Karpas-422 (cell line): ENCODE data around the gene HCFC1R1. TPM values are rescaled to one million over a fixed set of nuclear protein-coding genes. Genes with fewer than 3 reads are reported as not detected.

Source experiments
- DNase-seq: peaks from one replicate; pipeline ENCODE4 v3.0.0-alpha.2; 2015
- H2AFZ ChIP-seq: fragments of 200-600 bp; sonication (generic); 2 replicates; pipeline ENCODE4 v1.6.1; 2014; ENCODE audit warnings: antibody characterized with exemption, low read length, mixed read lengths
- H3K27ac ChIP-seq: fragments of 200-600 bp; sonication (generic); 2 replicates; pipeline ENCODE4 v1.5.1; 2014; ENCODE audit warnings: mild to moderate bottlenecking, low read length, moderate library complexity
- H3K27me3 ChIP-seq: fragments of 200-600 bp; sonication (generic); 2 replicates; pipeline ENCODE4 v1.6.1; 2014; ENCODE audit warnings: low read length, mixed read lengths
- H3K36me3 ChIP-seq: fragments of 200-600 bp; sonication (generic); 2 replicates; pipeline ENCODE4 v1.6.1; 2014; ENCODE audit warnings: low read length, mixed read lengths; ENCODE audit not compliant: insufficient read depth
- H3K4me1 ChIP-seq: fragments of 200-600 bp; sonication (generic); 2 replicates; pipeline ENCODE4 v1.6.1; 2014; ENCODE audit warnings: mild to moderate bottlenecking, low read length, mixed read lengths
- H3K4me2 ChIP-seq: fragments of 200-600 bp; sonication (generic); 2 replicates; pipeline ENCODE4 v1.6.1; 2014; ENCODE audit warnings: low read length, low read depth, mild to moderate bottlenecking; ENCODE audit not compliant: poor library complexity, severe bottlenecking
- H3K4me3 ChIP-seq: fragments of 200-600 bp; sonication (generic); 2 replicates; pipeline ENCODE4 v1.5.1; 2014; ENCODE audit warnings: mild to moderate bottlenecking, antibody characterized with exemption, low read length, mixed read lengths
- H3K79me2 ChIP-seq: fragments of 200-600 bp; sonication (generic); 2 replicates; pipeline ENCODE4 v1.6.1; 2014; ENCODE audit warnings: mild to moderate bottlenecking, low read length, mixed read lengths
- H3K9ac ChIP-seq: fragments of 200-600 bp; sonication (generic); 2 replicates; pipeline ENCODE4 v1.6.0; 2014; ENCODE audit warnings: low read length
- H3K9me2 ChIP-seq: fragments of 200-600 bp; sonication (generic), shearing (Covaris generic); replicated peaks from 2 replicates; pipeline ENCODE4 v1.6.0; 2014; ENCODE audit warnings: mild to moderate bottlenecking, low read length, moderate library complexity; ENCODE audit not compliant: insufficient read depth
- H3K9me3 ChIP-seq: fragments of 300-700, 200-600 bp; sonication (generic); 2 replicates; pipeline ENCODE4 v1.6.1; 2014; ENCODE audit warnings: low read length, mixed read lengths
- H4K20me1 ChIP-seq: fragments of 200-600 bp; sonication (generic); 2 replicates; pipeline ENCODE4 v1.6.1; 2014; ENCODE audit warnings: mild to moderate bottlenecking, antibody characterized with exemption, low read length, low read depth; ENCODE audit not compliant: insufficient read depth
- total RNA-seq: library from RNA; depleted of rRNA; stranded (reverse); fragments of >200 nt; shearing (Covaris generic); gene quantifications from 2 replicates; pipeline ENCODE4 v1.2.3, GENCODE V29; 2014; ENCODE audit warnings: low replicate concordance

Gene HCFC1R1
- total RNA-seq, 1 experiment from 2014 or later, result 67.8 TPM

- H3K27ac ChIP-seq, result no peak overlapping the region
- no peak overlapping the region for H3K4me2 ChIP-seq
- no peak overlapping the region for H3K4me3 ChIP-seq
- no peaks in the 10 kb centered on the region for H3K9me3 ChIP-seq
- H3K4me1 ChIP-seq, result peaks cover 7% of the 10 kb centered on the region
- no peaks in the 10 kb centered on the region for H4K20me1 ChIP-seq
- H3K27me3 ChIP-seq, result no peaks in the 10 kb centered on the region
- H3K36me3 ChIP-seq, result no peaks in the 10 kb centered on the region
- no peak overlapping the region for H2AFZ ChIP-seq
- H3K9me2 ChIP-seq, result no peaks in the 10 kb centered on the region
- no peaks in the 10 kb centered on the region for H3K79me2 ChIP-seq
- no peak overlapping the region for H3K9ac ChIP-seq
- no peak for DNase-seq
Observed at GRCh38 chr16:3044708-3045107, 21.0 kb upstream of the HCFC1R1 start.

GRCh38 chr16:3042376-3042775 lies 18.6 kb upstream of the HCFC1R1 start:
- no peaks in the 10 kb centered on the region for H3K79me2 ChIP-seq
- no peak overlapping the region for H2AFZ ChIP-seq
- no peaks in the 10 kb centered on the region for H3K9me2 ChIP-seq
- no peaks in the 10 kb centered on the region for H3K36me3 ChIP-seq
- no peak overlapping the region for H3K27ac ChIP-seq
- H3K9me3 ChIP-seq, result no peaks in the 10 kb centered on the region
- peaks cover 7% of the 10 kb centered on the region for H3K4me1 ChIP-seq
- H3K4me2 ChIP-seq, result no peak overlapping the region
- no peaks in the 10 kb centered on the region for H3K27me3 ChIP-seq
- H3K4me3 ChIP-seq, result no peak overlapping the region
- H4K20me1 ChIP-seq, result no peaks in the 10 kb centered on the region
- DNase-seq, result no peak
- H3K9ac ChIP-seq, result no peak overlapping the region

GRCh38 chr16:3038896-3039295 lies 15.2 kb upstream of the HCFC1R1 start:
- Histone ChIP-seq H3K9me2 (no peaks in the 10 kb centered on the region), H3K9me3 (no peaks in the 10 kb centered on the region), H2AFZ (no peak overlapping the region), H4K20me1 (no peaks in the 10 kb centered on the region), H3K27me3 (no peaks in the 10 kb centered on the region), H3K4me3 (no peak overlapping the region), H3K4me2 (no peak overlapping the region), H3K79me2 (no peaks in the 10 kb centered on the region), H3K9ac (no peak overlapping the region), H3K36me3 (no peaks in the 10 kb centered on the region), H3K4me1 (no peaks in the 10 kb centered on the region), H3K27ac (no peak overlapping the region)
- no peak for DNase-seq

- no peak overlapping the region for H3K4me2 ChIP-seq
- H2AFZ ChIP-seq, result no peak overlapping the region
- H3K79me2 ChIP-seq, result no peaks in the 10 kb centered on the region
- no peaks in the 10 kb centered on the region for H3K9me3 ChIP-seq
- no peaks in the 10 kb centered on the region for H3K36me3 ChIP-seq
- no peak overlapping the region for H3K9ac ChIP-seq
- no peaks in the 10 kb centered on the region for H3K9me2 ChIP-seq
- no peaks in the 10 kb centered on the region for H3K27me3 ChIP-seq
- H3K27ac ChIP-seq, result no peak overlapping the region
- H3K4me3 ChIP-seq, result no peak overlapping the region
- no peaks in the 10 kb centered on the region for H4K20me1 ChIP-seq
- no peaks in the 10 kb centered on the region for H3K4me1 ChIP-seq
- no peak for DNase-seq
Observed at GRCh38 chr16:3038256-3038655, 14.5 kb upstream of the HCFC1R1 start.

GRCh38 chr16:3036726-3037315 lies 13.1 kb upstream of the HCFC1R1 start, which contains the start of gene BICDL2:
TSS of gene BICDL2 (minus strand) at chr16:3036944. CDS start at chr16:3035496, 1,448 bp downstream.
- Histone ChIP-seq H3K9me2 (no peaks in the 10 kb centered on the region), H3K9ac (no peak within 1 kb of the TSS), H3K4me3 (no peak within 1 kb of the TSS), H4K20me1 (0 out of 2 replicates have a peak, but pooled peaks cover 4% of the 10 kb centered on the region), H3K9me3 (no peaks in the 10 kb centered on the region), H3K36me3 (no peaks in the 10 kb centered on the region), H3K4me2 (no peak within 1 kb of the TSS), H3K27me3 (no peaks in the 10 kb centered on the region), H3K79me2 (no peaks in the 10 kb centered on the region), H3K4me1 (no peaks in the 10 kb centered on the region), H3K27ac (no peak within 1 kb of the TSS), H2AFZ (no peak within 1 kb of the TSS)
- DNase-seq, result no peak

- no peak overlapping the region for H3K4me2 ChIP-seq
- H3K9me3 ChIP-seq, result no peaks in the 10 kb centered on the region
- DNase-seq, result no peak
- 0 out of 2 replicates have a peak, but pooled peaks cover 8% of the 10 kb centered on the region for H4K20me1 ChIP-seq
- no peaks in the 10 kb centered on the region for H3K79me2 ChIP-seq
- H3K36me3 ChIP-seq, result no peaks in the 10 kb centered on the region
- H3K27ac ChIP-seq, result no peak overlapping the region
- H3K4me3 ChIP-seq, result no peak overlapping the region
- no peaks in the 10 kb centered on the region for H3K9me2 ChIP-seq
- H3K9ac ChIP-seq, result no peak overlapping the region
- H2AFZ ChIP-seq, result no peak overlapping the region
- no peaks in the 10 kb centered on the region for H3K27me3 ChIP-seq
- H3K4me1 ChIP-seq, result no peaks in the 10 kb centered on the region
Observed at GRCh38 chr16:3035972-3036725, 12.4 kb upstream of the HCFC1R1 start.

GRCh38 chr16:3035289-3035971 lies 11.7 kb upstream of the HCFC1R1 start:
- Histone ChIP-seq H3K4me2 (no peak overlapping the region), H3K4me3 (no peak overlapping the region), H3K79me2 (no peaks in the 10 kb centered on the region), H4K20me1 (0 out of 2 replicates have a peak, but pooled peaks cover 9% of the 10 kb centered on the region), H3K36me3 (no peaks in the 10 kb centered on the region), H3K9me2 (no peaks in the 10 kb centered on the region), H3K27me3 (no peaks in the 10 kb centered on the region), H3K9ac (no peak overlapping the region), H3K27ac (no peak overlapping the region), H3K4me1 (no peaks in the 10 kb centered on the region), H2AFZ (no peak overlapping the region), H3K9me3 (no peaks in the 10 kb centered on the region)
- no peak for DNase-seq

- Histone ChIP-seq H3K4me1 (peaks cover 5% of the 10 kb centered on the region), H3K4me2 (no peak overlapping the region), H2AFZ (no peak overlapping the region), H4K20me1 (0 out of 2 replicates have a peak, but pooled peaks cover 9% of the 10 kb centered on the region), H3K27me3 (no peaks in the 10 kb centered on the region), H3K9me2 (no peaks in the 10 kb centered on the region), H3K4me3 (no peak overlapping the region), H3K9me3 (no peaks in the 10 kb centered on the region), H3K36me3 (no peaks in the 10 kb centered on the region), H3K9ac (no peak overlapping the region), H3K27ac (no peak overlapping the region), H3K79me2 (no peaks in the 10 kb centered on the region)
- DNase-seq, result no peak
Observed at GRCh38 chr16:3032624-3033023, 8.9 kb upstream of the HCFC1R1 start.
